Epithelial cell of esophagus (primary cell): Measurements from ENCODE around the gene TOGARAM1.

ENCODE experiments used
- DNase-seq: peaks from one replicate; pipeline ENCODE4 v3.0.0; 2010; ENCODE audit warnings: low read depth
- H3K4me3 ChIP-seq: 2 replicates; pipeline ENCODE4 v1.5.1; 2011; ENCODE audit warnings: mild to moderate bottlenecking, low read length, control low read depth
- TF ChIP-seq, protein P1 (sequence below): IDR thresholded peaks from 2 replicates; pipeline ENCODE4 v1.5.1; 2011; ENCODE audit warnings: low read depth, mild to moderate bottlenecking, low read length, control low read depth, inconsistent platforms; ENCODE audit not compliant: insufficient read depth; ENCODE audit errors: missing control alignments

The TOGARAM1 gene

DNA sequence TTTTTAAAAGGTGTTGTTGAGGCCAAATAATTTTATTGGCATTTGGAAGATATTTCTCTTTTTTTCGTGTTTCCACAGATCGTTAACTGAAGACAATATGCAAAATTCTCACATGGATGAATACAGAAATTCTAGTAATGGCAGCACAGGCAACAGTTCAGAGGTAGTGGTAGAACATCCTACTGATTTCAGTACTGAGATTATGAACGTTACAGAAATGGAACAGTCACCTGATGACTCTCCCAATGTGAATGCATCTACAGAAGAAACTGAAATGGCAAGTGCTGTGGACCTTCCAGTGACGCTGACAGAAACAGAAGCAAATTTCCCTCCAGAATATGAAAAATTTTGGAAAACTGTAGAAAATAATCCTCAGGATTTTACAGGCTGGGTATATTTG lies 133.2 kb downstream of the TOGARAM1 start:
- TF ChIP-seq, protein P1, sequence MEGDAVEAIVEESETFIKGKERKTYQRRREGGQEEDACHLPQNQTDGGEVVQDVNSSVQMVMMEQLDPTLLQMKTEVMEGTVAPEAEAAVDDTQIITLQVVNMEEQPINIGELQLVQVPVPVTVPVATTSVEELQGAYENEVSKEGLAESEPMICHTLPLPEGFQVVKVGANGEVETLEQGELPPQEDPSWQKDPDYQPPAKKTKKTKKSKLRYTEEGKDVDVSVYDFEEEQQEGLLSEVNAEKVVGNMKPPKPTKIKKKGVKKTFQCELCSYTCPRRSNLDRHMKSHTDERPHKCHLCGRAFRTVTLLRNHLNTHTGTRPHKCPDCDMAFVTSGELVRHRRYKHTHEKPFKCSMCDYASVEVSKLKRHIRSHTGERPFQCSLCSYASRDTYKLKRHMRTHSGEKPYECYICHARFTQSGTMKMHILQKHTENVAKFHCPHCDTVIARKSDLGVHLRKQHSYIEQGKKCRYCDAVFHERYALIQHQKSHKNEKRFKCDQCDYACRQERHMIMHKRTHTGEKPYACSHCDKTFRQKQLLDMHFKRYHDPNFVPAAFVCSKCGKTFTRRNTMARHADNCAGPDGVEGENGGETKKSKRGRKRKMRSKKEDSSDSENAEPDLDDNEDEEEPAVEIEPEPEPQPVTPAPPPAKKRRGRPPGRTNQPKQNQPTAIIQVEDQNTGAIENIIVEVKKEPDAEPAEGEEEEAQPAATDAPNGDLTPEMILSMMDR, result no peak
- no peak overlapping the region for H3K4me3 ChIP-seq
- DNase-seq, result no peak

DNA sequence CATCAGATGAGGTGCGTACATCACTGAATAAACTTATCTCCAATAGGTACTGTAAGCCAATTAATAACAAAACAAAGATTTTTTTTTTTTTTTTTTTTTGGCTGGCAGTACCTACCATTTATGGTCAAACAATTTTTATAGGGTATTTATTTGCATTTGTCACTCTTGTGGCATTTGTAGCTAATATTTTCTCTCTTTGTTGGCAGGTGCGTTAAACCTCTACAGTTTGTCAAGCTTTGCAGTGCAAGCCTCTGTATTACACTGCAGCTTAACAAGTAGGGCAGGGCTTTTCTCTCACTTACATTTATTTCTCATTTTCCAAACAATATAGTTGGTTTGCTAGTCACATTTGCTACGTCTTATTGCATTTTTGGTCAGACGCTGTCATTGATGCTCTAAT lies 134.2 kb downstream of the TOGARAM1 start:
- no peak overlapping the region for H3K4me3 ChIP-seq
- no peak for DNase-seq
- TF ChIP-seq, protein P1, result no peak

DNA sequence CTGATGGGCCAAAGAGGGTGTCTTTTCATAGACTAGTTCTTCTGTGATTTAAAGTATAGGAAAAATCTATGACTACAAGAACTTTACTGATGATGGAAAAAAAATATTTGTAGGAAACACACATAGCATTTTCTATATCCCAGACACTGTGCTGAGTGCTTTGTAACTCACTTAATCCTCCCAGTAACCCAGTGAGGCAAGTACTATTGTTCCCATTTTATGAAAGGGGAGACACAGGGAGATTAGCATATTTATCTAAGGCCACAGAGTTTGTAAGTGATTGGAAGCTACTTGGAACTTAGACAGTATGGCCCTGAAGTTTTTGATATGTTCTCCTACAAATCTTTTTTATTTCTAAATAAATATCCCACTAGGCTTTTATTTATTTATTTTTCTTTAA lies 141.8 kb downstream of the TOGARAM1 start:
- DNase-seq, result no peak
- H3K4me3 ChIP-seq, result no peak overlapping the region
- TF ChIP-seq, protein P1, result no peak

DNA sequence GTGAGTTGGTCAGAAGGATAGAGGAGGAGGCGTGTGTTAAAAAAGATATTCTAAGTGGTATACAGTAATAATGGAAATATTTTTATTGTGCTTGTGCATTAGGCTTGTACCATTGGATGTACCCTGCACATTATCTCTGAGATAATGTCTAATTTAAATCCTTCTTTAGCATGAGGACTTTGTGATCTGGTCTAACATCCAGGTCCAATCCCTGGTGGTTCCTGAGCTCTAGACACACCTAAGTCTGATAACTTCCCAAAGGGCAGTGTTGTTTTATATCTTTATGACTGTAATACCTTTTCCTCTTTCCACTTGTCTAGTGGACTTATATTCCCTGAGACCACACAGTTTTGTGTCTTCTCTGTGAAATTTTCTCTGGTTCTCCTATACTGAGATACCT lies 142.6 kb downstream of the TOGARAM1 start:
- H3K4me3 ChIP-seq, result no peak overlapping the region
- TF ChIP-seq, protein P1, result no peak
- no peak for DNase-seq

DNA sequence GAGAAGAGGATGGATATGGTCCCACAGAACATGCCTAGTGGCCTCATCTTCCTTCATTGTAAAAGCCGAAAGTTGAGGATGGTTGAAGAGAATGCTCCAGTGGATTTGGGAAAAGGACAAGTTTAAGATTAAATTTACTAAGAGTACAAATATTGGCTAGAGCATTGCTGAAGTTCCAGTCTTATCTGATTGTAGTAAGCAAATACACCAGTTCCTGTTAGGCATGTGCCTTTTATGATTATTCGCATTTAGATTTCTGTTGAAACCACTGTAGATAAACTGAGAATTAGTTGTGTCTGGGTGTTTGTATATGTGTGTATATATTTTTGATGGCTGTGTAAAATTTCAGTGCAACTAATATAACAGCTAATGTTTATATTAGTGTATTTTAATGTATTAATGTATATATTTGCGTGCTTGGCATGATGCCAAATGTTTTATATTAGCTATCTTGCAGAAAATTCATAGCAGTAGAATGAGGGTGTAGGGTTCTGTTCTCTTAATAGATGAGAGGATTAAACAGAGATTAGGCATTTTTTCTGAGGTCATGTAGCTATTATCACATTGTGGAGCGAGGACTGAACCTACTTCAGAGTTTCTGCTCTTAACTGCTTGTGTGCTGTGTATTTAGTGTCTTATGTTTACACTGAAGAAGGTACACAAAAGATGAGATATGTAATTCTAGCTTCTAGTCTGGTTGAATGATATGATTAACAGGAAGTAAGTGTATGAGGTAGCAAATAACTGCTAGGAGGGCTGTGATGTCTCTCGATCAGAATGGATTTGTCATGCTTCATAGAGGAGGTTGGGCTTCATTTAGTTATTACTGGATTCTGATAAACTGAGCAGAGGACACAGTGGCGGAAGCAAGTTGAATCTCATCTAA lies 151.1 kb downstream of the TOGARAM1 start:
- TF ChIP-seq, protein P1, result no peak
- DNase-seq, result peak; percentile 40
- no peak overlapping the region for H3K4me3 ChIP-seq

DNA sequence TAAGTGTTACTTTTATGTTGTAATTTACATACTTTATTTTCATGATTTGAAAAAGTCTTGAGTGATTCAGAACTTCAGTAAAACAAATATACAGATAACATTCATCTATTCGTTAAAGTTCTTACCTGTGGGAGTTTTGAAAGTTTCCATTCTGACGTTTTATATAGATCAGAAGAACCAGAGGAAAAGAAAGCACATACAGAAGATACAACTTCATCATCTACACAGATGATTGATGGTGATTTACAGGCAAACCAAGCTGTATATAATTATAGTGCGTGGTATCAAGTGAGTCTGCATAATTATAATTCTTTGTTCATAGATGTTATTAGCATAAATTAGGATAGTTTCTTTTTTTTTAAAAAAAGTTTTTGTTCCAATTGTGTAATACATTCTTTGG lies 152.3 kb downstream of the TOGARAM1 start:
- TF ChIP-seq, protein P1, result no peak
- no peak for DNase-seq

DNA sequence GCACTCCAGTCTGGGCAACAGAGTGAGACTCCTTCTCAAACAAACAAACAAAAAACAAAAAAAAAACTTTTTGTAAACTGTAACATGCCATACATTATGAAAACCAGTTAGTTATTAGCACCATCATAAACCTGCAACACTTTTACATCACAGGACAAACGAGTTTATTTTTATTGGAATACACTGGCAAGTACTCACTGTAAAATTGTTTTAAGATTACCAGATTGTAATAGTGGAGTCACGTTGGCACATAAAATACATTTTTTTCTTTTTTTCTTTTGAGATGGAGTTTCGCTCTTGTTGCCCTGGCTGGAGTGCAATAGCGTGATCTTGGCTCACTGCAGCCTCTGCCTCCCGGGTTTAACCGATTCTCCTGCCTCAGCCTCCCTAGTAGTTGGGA lies 156.6 kb downstream of the TOGARAM1 start:
- TF ChIP-seq, protein P1, result no peak
- DNase-seq, result no peak
- H3K4me3 ChIP-seq, result no peak overlapping the region

More for the DNA sequence above, 152.3 kb downstream of the TOGARAM1 start:
- no peak overlapping the region for H3K4me3 ChIP-seq
